ENCODE results near the gene RHOA.

RHOA gene

DNA sequence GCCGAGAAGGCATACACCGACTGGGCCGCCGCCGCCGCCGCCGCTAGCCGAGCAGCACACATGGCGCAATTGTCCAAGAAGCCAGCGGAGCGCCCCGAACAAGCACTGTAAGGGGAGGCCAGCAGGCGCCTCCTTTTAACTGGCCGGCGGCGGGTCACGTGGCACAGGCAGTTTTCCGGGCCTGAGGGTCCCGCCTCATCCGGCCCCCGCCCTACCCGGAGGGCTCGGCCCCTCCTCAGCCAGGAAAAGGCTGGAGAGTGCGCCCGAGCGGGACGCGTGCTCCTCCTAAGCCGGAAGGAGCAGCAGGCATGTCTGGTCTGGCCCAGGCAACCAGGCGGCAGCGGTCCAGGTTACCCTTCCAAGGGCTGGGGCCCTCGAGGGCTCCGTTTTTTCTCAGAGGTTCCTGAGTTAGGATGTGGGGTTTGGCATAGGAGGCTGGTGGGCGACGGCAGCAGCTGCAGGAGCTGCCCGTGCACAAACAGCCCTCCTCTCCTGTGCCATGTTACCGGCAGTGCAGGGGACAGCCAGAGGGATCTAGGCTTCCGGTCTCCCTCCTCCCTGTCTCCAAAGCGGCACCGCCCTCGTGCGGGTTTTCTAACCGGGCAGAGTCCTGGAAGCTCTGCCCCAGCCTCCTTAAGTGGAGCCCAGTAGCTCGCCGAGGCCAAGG is 53.4 kb downstream of the RHOA start, which contains the start of gene GPX1 (continued):
- TF ChIP-seq TRIM28 (IDR thresholded peaks at IDR 0.05; ENCODE audit: borderline replicate concordance, low read length) (peak; percentile 73; the same call in 1 of the 2 replicates), ZNF501 (tag by site-specific recombination; IDR thresholded peaks at IDR 0.05) (0 out of 2 replicates have a peak, but pooled peaks have one; percentile 65), ZNF292 (tag by site-specific recombination; IDR thresholded peaks at IDR 0.05; ENCODE audit: borderline replicate concordance, low read depth) (no peak), ZNF530 (tag by site-specific recombination; IDR thresholded peaks at IDR 0.05; ENCODE audit: low read depth) (no peak), BCL11A (tag by site-specific recombination; IDR thresholded peaks at IDR 0.05; ENCODE audit: low read depth) (0 out of 2 replicates have a peak, but pooled peaks have one; percentile 17), ZNF48 (tag by site-specific recombination; IDR thresholded peaks at IDR 0.05) (no peak), SETDB1 (IDR thresholded peaks at IDR 0.05; ENCODE audit: insufficient read length, low read length) (no peak), ZNF10 (tag by site-specific recombination; IDR thresholded peaks at IDR 0.05) (peak; percentile 62), KLF8 (tag by site-specific recombination; IDR thresholded peaks at IDR 0.05) (peak; percentile 92), ZNF561 (tag by site-specific recombination; IDR thresholded peaks at IDR 0.05; ENCODE audit: borderline replicate concordance) (peak; percentile 74; the same call in 1 of the 2 replicates), ZNF140 (tag by site-specific recombination; IDR thresholded peaks at IDR 0.05) (no peak), ZXDB (tag by site-specific recombination; IDR thresholded peaks at IDR 0.05) (peak; percentile 91), WT1 (tag by site-specific recombination; IDR thresholded peaks at IDR 0.05) (peak; percentile 41; the same call in 1 of the 2 replicates), ZNF211 (tag by site-specific recombination; IDR thresholded peaks at IDR 0.05; ENCODE audit: low read depth) (no peak), ZFP3 (tag by site-specific recombination; IDR thresholded peaks at IDR 0.05; ENCODE audit: low read depth) (no peak), ZNF670 (tag by site-specific recombination; IDR thresholded peaks at IDR 0.05; ENCODE audit: low read depth) (no peak), ZNF266 (tag by site-specific recombination; IDR thresholded peaks at IDR 0.05; ENCODE audit: low read depth) (no peak), ZNF585B (tag by site-specific recombination; IDR thresholded peaks at IDR 0.05) (no peak), ZBTB6 (tag by site-specific recombination; IDR thresholded peaks at IDR 0.05) (0 out of 2 replicates have a peak, but pooled peaks have one; percentile 20), KLF1 (tag by site-specific recombination; IDR thresholded peaks at IDR 0.05) (peak; percentile 87), ZIC2 (tag by site-specific recombination; IDR thresholded peaks at IDR 0.05) (0 out of 2 replicates have a peak, but pooled peaks have one; percentile 2), YY1 (tag by site-specific recombination; IDR thresholded peaks at IDR 0.05) (no peak), ZSCAN16 (tag by site-specific recombination; IDR thresholded peaks at IDR 0.05) (no peak), ZBTB48 (tag by site-specific recombination; IDR thresholded peaks at IDR 0.05) (peak; percentile 35; the same call in 1 of the 2 replicates), ZNF514 (tag by site-specific recombination; IDR thresholded peaks at IDR 0.05) (no peak), ZNF416 (tag by site-specific recombination; IDR thresholded peaks at IDR 0.05) (no peak), KLF7 (tag by site-specific recombination; IDR thresholded peaks at IDR 0.05; ENCODE audit: borderline replicate concordance) (peak; percentile 96), MEIS1 (CRISPR knock-in tag; IDR thresholded peaks at IDR 0.05; ENCODE audit: borderline replicate concordance) (no peak), ZNF677 (tag by site-specific recombination; IDR thresholded peaks at IDR 0.05) (no peak)
- TF ChIP-seq, protein P1, sequence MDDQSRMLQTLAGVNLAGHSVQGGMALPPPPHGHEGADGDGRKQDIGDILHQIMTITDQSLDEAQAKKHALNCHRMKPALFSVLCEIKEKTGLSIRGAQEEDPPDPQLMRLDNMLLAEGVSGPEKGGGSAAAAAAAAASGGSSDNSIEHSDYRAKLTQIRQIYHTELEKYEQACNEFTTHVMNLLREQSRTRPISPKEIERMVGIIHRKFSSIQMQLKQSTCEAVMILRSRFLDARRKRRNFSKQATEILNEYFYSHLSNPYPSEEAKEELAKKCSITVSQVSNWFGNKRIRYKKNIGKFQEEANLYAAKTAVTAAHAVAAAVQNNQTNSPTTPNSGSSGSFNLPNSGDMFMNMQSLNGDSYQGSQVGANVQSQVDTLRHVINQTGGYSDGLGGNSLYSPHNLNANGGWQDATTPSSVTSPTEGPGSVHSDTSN (CRISPR knock-in tag; IDR thresholded peaks at IDR 0.05), result 0 out of 2 replicates have a peak, but pooled peaks have one; percentile 12
- TF ChIP-seq, protein P2, sequence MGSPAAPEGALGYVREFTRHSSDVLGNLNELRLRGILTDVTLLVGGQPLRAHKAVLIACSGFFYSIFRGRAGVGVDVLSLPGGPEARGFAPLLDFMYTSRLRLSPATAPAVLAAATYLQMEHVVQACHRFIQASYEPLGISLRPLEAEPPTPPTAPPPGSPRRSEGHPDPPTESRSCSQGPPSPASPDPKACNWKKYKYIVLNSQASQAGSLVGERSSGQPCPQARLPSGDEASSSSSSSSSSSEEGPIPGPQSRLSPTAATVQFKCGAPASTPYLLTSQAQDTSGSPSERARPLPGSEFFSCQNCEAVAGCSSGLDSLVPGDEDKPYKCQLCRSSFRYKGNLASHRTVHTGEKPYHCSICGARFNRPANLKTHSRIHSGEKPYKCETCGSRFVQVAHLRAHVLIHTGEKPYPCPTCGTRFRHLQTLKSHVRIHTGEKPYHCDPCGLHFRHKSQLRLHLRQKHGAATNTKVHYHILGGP (tag by site-specific recombination; IDR thresholded peaks at IDR 0.05), result no peak
- TF ChIP-seq, protein P3, sequence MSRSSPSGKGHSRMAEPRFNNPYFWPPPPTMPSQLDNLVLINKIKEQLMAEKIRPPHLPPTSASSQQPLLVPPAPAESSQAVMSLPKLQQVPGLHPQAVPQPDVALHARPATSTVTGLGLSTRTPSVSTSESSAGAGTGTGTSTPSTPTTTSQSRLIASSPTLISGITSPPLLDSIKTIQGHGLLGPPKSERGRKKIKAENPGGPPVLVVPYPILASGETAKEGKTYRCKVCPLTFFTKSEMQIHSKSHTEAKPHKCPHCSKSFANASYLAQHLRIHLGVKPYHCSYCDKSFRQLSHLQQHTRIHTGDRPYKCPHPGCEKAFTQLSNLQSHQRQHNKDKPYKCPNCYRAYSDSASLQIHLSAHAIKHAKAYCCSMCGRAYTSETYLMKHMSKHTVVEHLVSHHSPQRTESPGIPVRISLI (tag by site-specific recombination; IDR thresholded peaks at IDR 0.05), result no peak
- TF ChIP-seq, protein P4, sequence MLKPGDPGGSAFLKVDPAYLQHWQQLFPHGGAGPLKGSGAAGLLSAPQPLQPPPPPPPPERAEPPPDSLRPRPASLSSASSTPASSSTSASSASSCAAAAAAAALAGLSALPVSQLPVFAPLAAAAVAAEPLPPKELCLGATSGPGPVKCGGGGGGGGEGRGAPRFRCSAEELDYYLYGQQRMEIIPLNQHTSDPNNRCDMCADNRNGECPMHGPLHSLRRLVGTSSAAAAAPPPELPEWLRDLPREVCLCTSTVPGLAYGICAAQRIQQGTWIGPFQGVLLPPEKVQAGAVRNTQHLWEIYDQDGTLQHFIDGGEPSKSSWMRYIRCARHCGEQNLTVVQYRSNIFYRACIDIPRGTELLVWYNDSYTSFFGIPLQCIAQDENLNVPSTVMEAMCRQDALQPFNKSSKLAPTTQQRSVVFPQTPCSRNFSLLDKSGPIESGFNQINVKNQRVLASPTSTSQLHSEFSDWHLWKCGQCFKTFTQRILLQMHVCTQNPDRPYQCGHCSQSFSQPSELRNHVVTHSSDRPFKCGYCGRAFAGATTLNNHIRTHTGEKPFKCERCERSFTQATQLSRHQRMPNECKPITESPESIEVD (tag by site-specific recombination; IDR thresholded peaks at IDR 0.05), result no peak
- TF ChIP-seq, protein P5, sequence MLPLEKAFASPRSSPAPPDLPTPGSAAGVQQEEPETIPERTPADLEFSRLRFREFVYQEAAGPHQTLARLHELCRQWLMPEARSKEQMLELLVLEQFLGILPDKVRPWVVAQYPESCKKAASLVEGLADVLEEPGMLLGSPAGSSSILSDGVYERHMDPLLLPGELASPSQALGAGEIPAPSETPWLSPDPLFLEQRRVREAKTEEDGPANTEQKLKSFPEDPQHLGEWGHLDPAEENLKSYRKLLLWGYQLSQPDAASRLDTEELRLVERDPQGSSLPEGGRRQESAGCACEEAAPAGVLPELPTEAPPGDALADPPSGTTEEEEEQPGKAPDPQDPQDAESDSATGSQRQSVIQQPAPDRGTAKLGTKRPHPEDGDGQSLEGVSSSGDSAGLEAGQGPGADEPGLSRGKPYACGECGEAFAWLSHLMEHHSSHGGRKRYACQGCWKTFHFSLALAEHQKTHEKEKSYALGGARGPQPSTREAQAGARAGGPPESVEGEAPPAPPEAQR (tag by site-specific recombination; IDR thresholded peaks at IDR 0.05), result no peak

Measured in HEK293 (cell line).